Activated CD8-positive, alpha-beta T cell treated with anti-CD3 and anti-CD28 coated beads for 36 hours (primary cell): ENCODE measurements around the gene NUB1. TPM values are rescaled to one million over a fixed set of nuclear protein-coding genes. Genes with fewer than 3 reads are reported as not detected.

Source experiments
- ATAC-seq: fragments of 200-7000 bp; cut with Tn5 transposase; one replicate; pipeline ENCODE4 v1.10.0; 2021; ENCODE audit warnings: mild to moderate bottlenecking, moderate library complexity
- CTCF ChIA-PET: fragments of 350-600 bp; sonication (Branson Sonifier 250); formaldehyde crosslinking; loops from one replicate; lab custom pipeline; 2021; ENCODE audit warnings: antibody characterized with exemption; lab: Charles Lee
- POLR2A ChIA-PET: fragments of 350-600 bp; sonication (Branson Sonifier 250); formaldehyde crosslinking; loops from one replicate; lab custom pipeline; 2021; ENCODE audit warnings: antibody characterized with exemption; lab: Charles Lee
- DNase-seq: peaks from one replicate; pipeline ENCODE4 v3.0.0-alpha.2; 2020
- H3K27ac Mint-ChIP-seq: one replicate; pipeline ENCODE4 v1.8.0; 2021; ENCODE audit warnings: mild to moderate bottlenecking, mixed read lengths
- H3K27me3 Mint-ChIP-seq: one replicate; pipeline ENCODE4 v1.8.0; 2021; ENCODE audit warnings: mixed read lengths
- H3K36me3 Mint-ChIP-seq: one replicate; pipeline ENCODE4 v1.8.0; 2021; ENCODE audit warnings: low read depth, mixed read lengths
- H3K4me1 Mint-ChIP-seq: one replicate; pipeline ENCODE4 v1.8.0; 2021; ENCODE audit warnings: low read depth, mixed read lengths
- H3K4me3 Mint-ChIP-seq: one replicate; pipeline ENCODE4 v1.8.0; 2021; ENCODE audit warnings: mild to moderate bottlenecking, moderate library complexity, mixed read lengths
- H3K9me3 Mint-ChIP-seq: one replicate; pipeline ENCODE4 v1.8.0; 2021; ENCODE audit warnings: mixed read lengths
- intact Hi-C: fragments of 100-400 bp; cut with micrococcal nuclease; formaldehyde crosslinking; loops from one replicate; pipeline ENCODE4 v1.10.0; 2022
- total RNA-seq, 2 experiments: library from RNA; stranded (reverse); gene quantifications; one replicate each; pipeline ENCODE4 v1.2.3, GENCODE V29; 2021
- TF ChIP-seq, protein P1 (sequence below): fragments of 200-600 bp; IDR thresholded peaks from one replicate; pipeline ENCODE4 v1.8.0; 2022; ENCODE audit warnings: antibody characterized with exemption, mild to moderate bottlenecking

Gene NUB1
- total RNA-seq, 2 experiments from 2014 or later = 41.0 to 42.5 TPM

DNA sequence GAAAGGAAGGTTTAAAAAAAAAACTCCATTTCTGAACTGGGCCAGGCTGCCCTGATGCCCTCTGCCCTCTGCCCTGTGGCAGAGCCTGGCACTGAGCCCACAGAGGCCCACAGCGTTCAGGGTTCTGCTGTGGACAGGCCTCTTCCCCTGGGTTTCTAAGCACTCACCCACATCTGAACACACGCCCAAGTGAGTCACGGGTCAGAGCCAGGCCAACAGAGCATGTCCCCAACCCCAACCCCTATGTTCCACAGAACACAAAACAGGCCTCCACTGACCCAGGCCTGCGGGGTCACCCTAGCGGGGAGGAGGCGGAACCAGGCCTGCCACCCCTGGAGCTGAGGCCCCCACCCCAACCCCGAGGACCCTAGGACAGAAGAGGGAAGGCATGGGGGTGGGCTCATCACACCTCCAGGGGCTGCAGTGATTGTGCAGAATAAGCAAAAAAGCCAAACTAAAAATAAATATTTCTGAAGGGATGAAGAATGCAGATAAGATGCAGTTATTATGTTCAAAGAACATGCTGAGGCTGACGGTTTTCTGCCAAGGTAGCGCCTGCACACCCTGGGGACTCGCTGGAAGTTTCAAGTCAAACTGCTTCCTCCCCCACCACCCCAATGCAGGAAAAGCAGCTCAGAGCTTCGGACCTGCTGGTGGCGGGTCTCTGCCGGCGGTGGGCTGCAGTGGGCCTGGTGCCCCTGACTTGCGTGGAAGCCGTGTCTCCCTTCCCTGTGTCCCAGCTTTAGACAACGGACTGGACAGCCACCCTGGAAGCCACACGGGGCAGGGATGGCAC lies 62.8 kb downstream of the NUB1 start:
- Mint-ChIP-seq H3K4me3 (no peak overlapping the region), H3K36me3 (no peaks in the 10 kb centered on the region), H3K4me1 (peaks cover 4% of the 10 kb centered on the region), H3K27ac (no peak overlapping the region), H3K9me3 (no peaks in the 10 kb centered on the region), H3K27me3 (peaks cover 5% of the 10 kb centered on the region)
- TF ChIP-seq, protein P1, sequence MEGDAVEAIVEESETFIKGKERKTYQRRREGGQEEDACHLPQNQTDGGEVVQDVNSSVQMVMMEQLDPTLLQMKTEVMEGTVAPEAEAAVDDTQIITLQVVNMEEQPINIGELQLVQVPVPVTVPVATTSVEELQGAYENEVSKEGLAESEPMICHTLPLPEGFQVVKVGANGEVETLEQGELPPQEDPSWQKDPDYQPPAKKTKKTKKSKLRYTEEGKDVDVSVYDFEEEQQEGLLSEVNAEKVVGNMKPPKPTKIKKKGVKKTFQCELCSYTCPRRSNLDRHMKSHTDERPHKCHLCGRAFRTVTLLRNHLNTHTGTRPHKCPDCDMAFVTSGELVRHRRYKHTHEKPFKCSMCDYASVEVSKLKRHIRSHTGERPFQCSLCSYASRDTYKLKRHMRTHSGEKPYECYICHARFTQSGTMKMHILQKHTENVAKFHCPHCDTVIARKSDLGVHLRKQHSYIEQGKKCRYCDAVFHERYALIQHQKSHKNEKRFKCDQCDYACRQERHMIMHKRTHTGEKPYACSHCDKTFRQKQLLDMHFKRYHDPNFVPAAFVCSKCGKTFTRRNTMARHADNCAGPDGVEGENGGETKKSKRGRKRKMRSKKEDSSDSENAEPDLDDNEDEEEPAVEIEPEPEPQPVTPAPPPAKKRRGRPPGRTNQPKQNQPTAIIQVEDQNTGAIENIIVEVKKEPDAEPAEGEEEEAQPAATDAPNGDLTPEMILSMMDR = no peak
- ChIA-PET CTCF (no interaction called here), POLR2A (no interaction called here)
- no peak for DNase-seq
- no peak for ATAC-seq
- intact Hi-C loops = no loop called here

DNA sequence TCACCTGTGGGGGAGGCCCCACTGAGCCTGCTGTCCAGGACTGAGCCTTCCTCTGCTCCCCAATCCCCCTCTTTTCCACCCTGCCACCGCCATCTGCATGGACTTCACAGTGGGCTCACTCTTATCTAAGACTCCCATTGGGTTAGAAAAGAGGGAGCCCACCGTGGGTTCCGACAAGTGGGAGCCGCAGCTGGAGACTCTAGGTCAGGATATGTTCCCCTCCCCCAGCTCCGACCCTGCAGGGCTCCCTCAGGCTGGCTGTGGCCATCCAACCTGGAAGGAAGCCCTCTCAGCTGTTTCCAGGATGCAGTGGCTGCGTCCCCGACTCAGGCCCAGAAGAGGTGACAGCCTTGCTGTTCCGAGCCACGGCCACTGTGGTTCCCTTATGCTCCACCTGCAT lies 63.4 kb downstream of the NUB1 start:
- TF ChIP-seq, protein P1 = no peak
- H3K4me3 Mint-ChIP-seq = no peak overlapping the region
- ChIA-PET CTCF (no interaction called here), POLR2A (no interaction called here)
- H3K27ac Mint-ChIP-seq = no peak overlapping the region
- ATAC-seq (no peak), DNase-seq (no peak)
- H3K36me3 Mint-ChIP-seq = no peaks in the 10 kb centered on the region
- H3K4me1 Mint-ChIP-seq = peaks cover 4% of the 10 kb centered on the region
- intact Hi-C loops = no loop called here
- peaks cover 5% of the 10 kb centered on the region for H3K27me3 Mint-ChIP-seq
- no peaks in the 10 kb centered on the region for H3K9me3 Mint-ChIP-seq

DNA sequence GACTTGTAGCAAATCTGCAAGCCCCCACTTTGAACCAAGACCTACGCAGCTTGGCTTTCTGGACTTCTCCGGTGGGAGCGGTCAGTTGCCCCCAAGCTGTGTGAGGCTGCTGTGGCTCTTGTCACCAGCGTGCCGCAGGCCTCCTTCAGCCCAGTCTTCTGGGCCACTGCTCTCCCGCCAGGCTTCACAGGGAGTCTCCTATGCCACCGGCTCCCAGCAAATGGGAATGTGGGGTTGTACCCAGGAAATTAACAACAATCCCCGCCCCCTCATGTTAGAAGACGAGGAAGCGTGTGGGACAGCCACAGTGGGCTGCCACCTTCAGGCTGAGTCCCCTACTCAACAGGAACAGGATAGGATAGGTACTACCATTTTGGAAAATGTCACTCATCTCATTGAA lies 64.0 kb downstream of the NUB1 start:
- H3K27ac Mint-ChIP-seq = no peak overlapping the region
- no peak for DNase-seq

DNA sequence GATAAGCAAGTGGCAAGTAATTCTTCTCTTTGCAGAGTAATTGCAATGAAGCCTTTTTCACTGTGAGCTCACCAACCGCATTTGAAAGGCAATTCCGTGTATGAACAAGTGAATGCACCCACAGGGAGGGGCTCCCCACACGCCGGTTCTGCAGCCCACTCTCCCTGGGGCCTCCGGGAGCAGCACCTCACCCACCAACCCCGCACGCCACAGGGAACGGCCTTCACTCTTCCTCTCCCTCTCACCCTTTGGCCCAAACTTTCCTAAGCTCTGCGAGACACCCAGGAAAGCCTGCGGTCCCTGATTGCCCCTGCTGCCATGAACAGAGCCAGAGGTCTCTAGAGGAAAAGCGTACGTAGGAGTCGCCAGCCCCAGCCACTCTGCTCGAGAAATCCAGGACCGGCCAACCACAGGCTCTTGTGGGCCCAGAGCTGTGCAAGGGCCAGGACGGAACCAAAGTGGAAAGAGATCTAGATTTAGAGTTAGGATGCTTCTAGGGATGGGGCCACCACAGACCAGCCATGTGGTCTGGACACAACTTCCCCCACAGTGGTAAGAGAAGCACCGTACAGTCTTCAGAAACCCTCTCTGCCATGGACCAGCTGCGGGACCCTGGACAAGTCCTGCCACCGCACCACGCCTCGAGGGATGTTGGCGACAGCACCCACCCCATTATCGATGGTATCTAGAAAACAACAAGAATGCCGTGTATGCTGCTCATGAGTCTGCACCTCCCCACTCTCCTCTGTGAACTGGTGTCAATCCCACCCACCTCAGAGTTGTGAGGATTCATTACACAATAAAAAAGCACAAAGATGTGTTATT lies 64.7 kb downstream of the NUB1 start:
- no peak overlapping the region for H3K27ac Mint-ChIP-seq
- TF ChIP-seq, protein P1 = no peak
- POLR2A ChIA-PET = no interaction called here
- H3K27me3 Mint-ChIP-seq = peaks cover 14% of the 10 kb centered on the region
- H3K4me3 Mint-ChIP-seq = no peak overlapping the region
- peaks cover 7% of the 10 kb centered on the region for H3K4me1 Mint-ChIP-seq
- CTCF ChIA-PET = no interaction called here
- H3K9me3 Mint-ChIP-seq = no peaks in the 10 kb centered on the region
- ATAC-seq (no peak), DNase-seq (no peak)
- intact Hi-C loops = no loop called here
- H3K36me3 Mint-ChIP-seq = no peaks in the 10 kb centered on the region

More for the DNA sequence above, 64.0 kb downstream of the NUB1 start:
- no peak for ATAC-seq
- ChIA-PET POLR2A (no interaction called here), CTCF (no interaction called here)
- Mint-ChIP-seq H3K4me1 (peaks cover 4% of the 10 kb centered on the region), H3K9me3 (no peaks in the 10 kb centered on the region), H3K36me3 (no peaks in the 10 kb centered on the region), H3K27me3 (peaks cover 7% of the 10 kb centered on the region), H3K4me3 (no peak overlapping the region)
- intact Hi-C loops = no loop called here
- TF ChIP-seq, protein P1 = no peak
